Measurements from ENCODE around the gene TSPAN17.

TSPAN17 gene

GRCh38 chr5:176632745-176633144 lies 14.5 kb upstream of the TSPAN17 start:
- TF ChIP-seq CSDC2 (CRISPR knock-in tag; IDR thresholded peaks at IDR 0.05), result no peak
- no peak for TF ChIP-seq TSHZ2 (CRISPR knock-in tag; IDR thresholded peaks at IDR 0.05)
- TF ChIP-seq ISL1 (CRISPR knock-in tag; IDR thresholded peaks at IDR 0.05), result no peak
- TF ChIP-seq CREB5 (CRISPR knock-in tag; IDR thresholded peaks at IDR 0.05; ENCODE audit: low read depth), result no peak
- TF ChIP-seq BACH2 (CRISPR knock-in tag; IDR thresholded peaks at IDR 0.05; ENCODE audit: borderline replicate concordance), result no peak
- TF ChIP-seq GLIS3 (CRISPR knock-in tag; IDR thresholded peaks at IDR 0.05), result no peak
- no peak for ATAC-seq

GRCh38 chr5:176633598-176633997 lies 13.7 kb upstream of the TSPAN17 start:
- TF ChIP-seq CSDC2 (CRISPR knock-in tag; IDR thresholded peaks at IDR 0.05) (no peak), ZFP30 (CRISPR knock-in tag; IDR thresholded peaks at IDR 0.05) (no peak), TCF4 (CRISPR knock-in tag; IDR thresholded peaks at IDR 0.05; ENCODE audit: borderline replicate concordance) (no peak), SNAI2 (CRISPR knock-in tag; IDR thresholded peaks at IDR 0.05) (no peak), PPARA (CRISPR knock-in tag; IDR thresholded peaks at IDR 0.05; ENCODE audit: borderline replicate concordance) (no peak), ESRRG (CRISPR knock-in tag; IDR thresholded peaks at IDR 0.05) (no peak)
- ATAC-seq, result no peak

GRCh38 chr5:176636426-176636825 lies 10.9 kb upstream of the TSPAN17 start:
- no peak; the same call in 2 of the 3 replicates for ATAC-seq
- no peak for TF ChIP-seq RARB (CRISPR knock-in tag; IDR thresholded peaks at IDR 0.05)
- no peak for TF ChIP-seq PATZ1 (CRISPR knock-in tag; IDR thresholded peaks at IDR 0.05; ENCODE audit: borderline replicate concordance)
- TF ChIP-seq POU6F1 (CRISPR knock-in tag; IDR thresholded peaks at IDR 0.05; ENCODE audit: borderline replicate concordance, low read depth), result no peak
- no peak for TF ChIP-seq ARNTL (CRISPR knock-in tag; IDR thresholded peaks at IDR 0.05; ENCODE audit: borderline replicate concordance, low read depth)
- TF ChIP-seq GLIS3 (CRISPR knock-in tag; IDR thresholded peaks at IDR 0.05), result no peak

GRCh38 chr5:176637556-176637955 lies 9.7 kb upstream of the TSPAN17 start:
- no peak for TF ChIP-seq ZFP3 (CRISPR knock-in tag; IDR thresholded peaks at IDR 0.05)
- no peak for TF ChIP-seq RARB (CRISPR knock-in tag; IDR thresholded peaks at IDR 0.05)
- no peak for TF ChIP-seq ISL1 (CRISPR knock-in tag; IDR thresholded peaks at IDR 0.05)
- TF ChIP-seq ARNTL (CRISPR knock-in tag; IDR thresholded peaks at IDR 0.05; ENCODE audit: borderline replicate concordance, low read depth), result no peak
- TF ChIP-seq PATZ1 (CRISPR knock-in tag; IDR thresholded peaks at IDR 0.05; ENCODE audit: borderline replicate concordance), result no peak
- no peak for TF ChIP-seq BACH2 (CRISPR knock-in tag; IDR thresholded peaks at IDR 0.05; ENCODE audit: borderline replicate concordance)
- no peak for TF ChIP-seq CREB5 (CRISPR knock-in tag; IDR thresholded peaks at IDR 0.05; ENCODE audit: low read depth)
- no peak for TF ChIP-seq CSDC2 (CRISPR knock-in tag; IDR thresholded peaks at IDR 0.05)
- no peak for TF ChIP-seq ZNF70 (CRISPR knock-in tag; IDR thresholded peaks at IDR 0.05)
- no peak for TF ChIP-seq SNAI2 (CRISPR knock-in tag; IDR thresholded peaks at IDR 0.05)
- TF ChIP-seq ZNF565 (CRISPR knock-in tag; conservative IDR thresholded peaks at IDR 0.05; ENCODE audit: low read depth), result no peak
- no peak for ATAC-seq

All from SK-N-SH treated with all-trans-retinoic acid at 6 μM for 48 hours (cell line).